ENCODE results near the gene IL16.
"Not testable (repeated sequence)": the region's sequence is repeated elsewhere in the genome, so short reads cannot be mapped to it uniquely, and the experiment has no call there.

Gene IL16

GRCh38 chr15:81327516-81327915 is 130.8 kb downstream of the IL16 start:
- H3K4me1 Mint-ChIP-seq: peaks cover 39% of the 10 kb centered on the region
- no peak overlapping the region for H3K4me3 Mint-ChIP-seq
- H3K36me3 Mint-ChIP-seq: no peaks in the 10 kb centered on the region
- ATAC-seq (ENCODE audit: low read depth) (no peak), DNase-seq (ENCODE audit: low spot score in 2 of 2) (no peak)
- no peaks in the 10 kb centered on the region for H3K9me3 Mint-ChIP-seq
- no peak overlapping the region for H3K27ac Mint-ChIP-seq
- H3K27me3 Mint-ChIP-seq: no peaks in the 10 kb centered on the region

- peaks cover 25% of the 10 kb centered on the region for H3K4me1 Mint-ChIP-seq
- DNase-seq (ENCODE audit: low spot score in 2 of 2) (no peak), ATAC-seq (ENCODE audit: low read depth) (no peak)
- H3K27ac Mint-ChIP-seq: no peak overlapping the region
- H3K36me3 Mint-ChIP-seq: no peaks in the 10 kb centered on the region
- H3K27me3 Mint-ChIP-seq: no peaks in the 10 kb centered on the region
- no peak overlapping the region for H3K4me3 Mint-ChIP-seq
- H3K9me3 Mint-ChIP-seq: no peaks in the 10 kb centered on the region
Observed at GRCh38 chr15:81329446-81329845, 132.8 kb downstream of the IL16 start.

GRCh38 chr15:81330366-81331090 is 133.8 kb downstream of the IL16 start:
- Mint-ChIP-seq H3K36me3 (no peaks in the 10 kb centered on the region), H3K27me3 (no peaks in the 10 kb centered on the region), H3K4me1 (peaks cover 18% of the 10 kb centered on the region), H3K9me3 (no peaks in the 10 kb centered on the region), H3K27ac (peak overlapping the region; percentile 24), H3K4me3 (no peak overlapping the region)
- no peak for DNase-seq (ENCODE audit: low spot score in 2 of 2)
- no peak for ATAC-seq (ENCODE audit: low read depth)

- H3K4me3 Mint-ChIP-seq; ATAC-seq (ENCODE audit: low read depth); H3K27me3 Mint-ChIP-seq: not testable (repeated sequence)
Observed at GRCh38 chr15:81331141-81331540, 134.5 kb downstream of the IL16 start.

GRCh38 chr15:81331600-81331999 is 134.9 kb downstream of the IL16 start:
- Mint-ChIP-seq H3K27ac (no peak overlapping the region), H3K27me3 (no peaks in the 10 kb centered on the region), H3K9me3 (no peaks in the 10 kb centered on the region), H3K36me3 (no peaks in the 10 kb centered on the region), H3K4me1 (peaks cover 21% of the 10 kb centered on the region), H3K4me3 (no peak overlapping the region)
- no peak for DNase-seq (ENCODE audit: low spot score in 2 of 2)
- no peak for ATAC-seq (ENCODE audit: low read depth)

More at GRCh38 chr15:81331141-81331540, 134.5 kb downstream of the IL16 start:
- Mint-ChIP-seq H3K4me1 (peaks cover 18% of the 10 kb centered on the region), H3K27ac (peak overlapping the region; percentile 24)
- not testable (repeated sequence) for H3K36me3 Mint-ChIP-seq; H3K9me3 Mint-ChIP-seq; DNase-seq (ENCODE audit: low spot score in 2 of 2)

GRCh38 chr15:81332326-81332725 is 135.6 kb downstream of the IL16 start:
- no peaks in the 10 kb centered on the region for H3K36me3 Mint-ChIP-seq
- ATAC-seq (ENCODE audit: low read depth) (no peak), DNase-seq (ENCODE audit: low spot score in 2 of 2) (no peak)
- peaks cover 18% of the 10 kb centered on the region for H3K4me1 Mint-ChIP-seq
- no peak overlapping the region for H3K27ac Mint-ChIP-seq
- H3K9me3 Mint-ChIP-seq: no peaks in the 10 kb centered on the region
- no peaks in the 10 kb centered on the region for H3K27me3 Mint-ChIP-seq
- H3K4me3 Mint-ChIP-seq: no peak overlapping the region

GRCh38 chr15:81333363-81333762 is 136.7 kb downstream of the IL16 start:
- H3K27ac Mint-ChIP-seq: no peak overlapping the region

GRCh38 chr15:81334768-81335435 is 138.2 kb downstream of the IL16 start:
- no peaks in the 10 kb centered on the region for H3K27me3 Mint-ChIP-seq
- DNase-seq (ENCODE audit: low spot score in 2 of 2) (no peak), ATAC-seq (ENCODE audit: low read depth) (no peak)
- no peak overlapping the region for H3K4me3 Mint-ChIP-seq
- H3K4me1 Mint-ChIP-seq: peaks cover 14% of the 10 kb centered on the region
- H3K27ac Mint-ChIP-seq: no peak overlapping the region
- H3K36me3 Mint-ChIP-seq: no peaks in the 10 kb centered on the region
- no peaks in the 10 kb centered on the region for H3K9me3 Mint-ChIP-seq

More at GRCh38 chr15:81333363-81333762, 136.7 kb downstream of the IL16 start:
- no peak overlapping the region for H3K4me3 Mint-ChIP-seq
- no peaks in the 10 kb centered on the region for H3K9me3 Mint-ChIP-seq
- H3K4me1 Mint-ChIP-seq: peaks cover 14% of the 10 kb centered on the region
- ATAC-seq (ENCODE audit: low read depth) (no peak), DNase-seq (ENCODE audit: low spot score in 2 of 2) (no peak)
- no peaks in the 10 kb centered on the region for H3K27me3 Mint-ChIP-seq
- no peaks in the 10 kb centered on the region for H3K36me3 Mint-ChIP-seq

- H3K4me1 Mint-ChIP-seq: peaks cover 14% of the 10 kb centered on the region
Observed at GRCh38 chr15:81335631-81336030, 139.0 kb downstream of the IL16 start.

GRCh38 chr15:81336568-81336967 is 139.9 kb downstream of the IL16 start:
- ATAC-seq (ENCODE audit: low read depth) (peak; percentile 81), DNase-seq (ENCODE audit: low spot score in 2 of 2) (peak in 1 of 2 donors; percentile 44)
- peaks cover 8% of the 10 kb centered on the region for H3K4me1 Mint-ChIP-seq
- no peaks in the 10 kb centered on the region for H3K9me3 Mint-ChIP-seq
- H3K36me3 Mint-ChIP-seq: no peaks in the 10 kb centered on the region
- no peaks in the 10 kb centered on the region for H3K27me3 Mint-ChIP-seq
- H3K27ac Mint-ChIP-seq: no peak overlapping the region
- no peak overlapping the region for H3K4me3 Mint-ChIP-seq

More at GRCh38 chr15:81335631-81336030, 139.0 kb downstream of the IL16 start:
- Mint-ChIP-seq H3K9me3 (no peaks in the 10 kb centered on the region), H3K36me3 (no peaks in the 10 kb centered on the region), H3K27me3 (no peaks in the 10 kb centered on the region), H3K27ac (no peak overlapping the region), H3K4me3 (no peak overlapping the region)
- DNase-seq (ENCODE audit: low spot score in 2 of 2) (no peak), ATAC-seq (ENCODE audit: low read depth) (no peak)

- no peaks in the 10 kb centered on the region for H3K9me3 Mint-ChIP-seq
- H3K27ac Mint-ChIP-seq: no peak overlapping the region
- no peak for DNase-seq (ENCODE audit: low spot score in 2 of 2)
- ATAC-seq (ENCODE audit: low read depth): no peak
- H3K4me1 Mint-ChIP-seq: peaks cover 6% of the 10 kb centered on the region
- no peaks in the 10 kb centered on the region for H3K36me3 Mint-ChIP-seq
- H3K4me3 Mint-ChIP-seq: no peak overlapping the region
- no peaks in the 10 kb centered on the region for H3K27me3 Mint-ChIP-seq
Observed at GRCh38 chr15:81337241-81337640, 140.6 kb downstream of the IL16 start.

- DNase-seq (ENCODE audit: low spot score in 2 of 2) (no peak), ATAC-seq (ENCODE audit: low read depth) (no peak)
- no peak overlapping the region for H3K27ac Mint-ChIP-seq
Observed at GRCh38 chr15:81337713-81338157, 141.1 kb downstream of the IL16 start.

GRCh38 chr15:81338170-81339007 is 141.7 kb downstream of the IL16 start:
- no peak for DNase-seq (ENCODE audit: low spot score in 2 of 2)
- no peak for ATAC-seq (ENCODE audit: low read depth)
- H3K4me3 Mint-ChIP-seq: no peak overlapping the region

More at GRCh38 chr15:81337713-81338157, 141.1 kb downstream of the IL16 start:
- H3K27me3 Mint-ChIP-seq: no peaks in the 10 kb centered on the region
- no peak overlapping the region for H3K4me3 Mint-ChIP-seq
- no peaks in the 10 kb centered on the region for H3K36me3 Mint-ChIP-seq
- no peaks in the 10 kb centered on the region for H3K9me3 Mint-ChIP-seq
- H3K4me1 Mint-ChIP-seq: peaks cover 6% of the 10 kb centered on the region

GRCh38 chr15:81339321-81339720 is 142.6 kb downstream of the IL16 start:
- DNase-seq (ENCODE audit: low spot score in 2 of 2): no peak
- H3K9me3 Mint-ChIP-seq: no peaks in the 10 kb centered on the region
- no peak for ATAC-seq (ENCODE audit: low read depth)
- peaks cover 6% of the 10 kb centered on the region for H3K4me1 Mint-ChIP-seq
- no peaks in the 10 kb centered on the region for H3K36me3 Mint-ChIP-seq
- no peak overlapping the region for H3K4me3 Mint-ChIP-seq
- H3K27ac Mint-ChIP-seq: no peak overlapping the region
- H3K27me3 Mint-ChIP-seq: no peaks in the 10 kb centered on the region

More at GRCh38 chr15:81338170-81339007, 141.7 kb downstream of the IL16 start:
- no peaks in the 10 kb centered on the region for H3K36me3 Mint-ChIP-seq
- no peaks in the 10 kb centered on the region for H3K27me3 Mint-ChIP-seq
- no peak overlapping the region for H3K27ac Mint-ChIP-seq
- H3K9me3 Mint-ChIP-seq: no peaks in the 10 kb centered on the region
- peaks cover 6% of the 10 kb centered on the region for H3K4me1 Mint-ChIP-seq

Measured in memory B cell (primary cell).